ENCODE results near the gene RCAN1.
A peak's percentile ranks its signal among the peaks of the same experiment; 100 is the strongest.

RCAN1 gene

DNA sequence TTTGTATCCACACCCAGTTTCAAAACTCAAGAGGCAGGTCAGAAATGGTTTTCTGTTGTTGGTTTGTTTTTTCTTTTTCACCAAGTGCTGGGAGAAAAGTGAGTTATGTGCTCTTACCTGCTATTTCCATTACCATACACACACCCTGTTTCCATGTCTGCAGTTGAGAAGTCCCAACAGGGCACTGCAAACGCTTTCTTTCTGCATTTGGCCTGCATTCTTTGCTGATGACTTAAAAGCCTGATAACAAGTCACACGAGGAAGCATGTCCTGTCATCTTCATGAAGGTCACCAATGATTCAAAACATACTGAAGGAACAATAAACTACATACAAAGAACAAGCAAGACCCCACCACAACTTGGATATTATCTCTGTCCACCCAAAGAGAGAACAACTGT is 78.1 kb downstream of the RCAN1 start:
- no peak for DNase-seq

DNA sequence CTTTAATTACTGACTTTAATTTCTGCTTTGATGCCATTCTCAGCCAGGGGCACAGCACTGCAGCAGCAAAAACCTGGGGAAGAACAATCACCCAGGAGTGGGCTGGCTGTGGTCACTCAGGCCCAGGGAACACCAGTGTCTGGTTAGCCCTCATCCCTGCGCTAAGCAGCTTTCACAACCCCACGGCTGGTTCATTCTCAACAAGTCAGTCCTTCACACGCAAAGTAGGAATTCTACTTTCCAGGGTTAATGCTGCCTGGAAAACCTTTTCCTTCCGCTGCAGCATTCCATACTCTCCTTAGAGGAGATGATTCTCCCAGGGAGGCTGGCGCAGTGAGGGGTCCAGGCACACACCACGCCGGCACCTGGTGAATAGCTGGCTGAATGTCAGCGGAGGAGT is 78.6 kb downstream of the RCAN1 start:
- no peak for DNase-seq

DNA sequence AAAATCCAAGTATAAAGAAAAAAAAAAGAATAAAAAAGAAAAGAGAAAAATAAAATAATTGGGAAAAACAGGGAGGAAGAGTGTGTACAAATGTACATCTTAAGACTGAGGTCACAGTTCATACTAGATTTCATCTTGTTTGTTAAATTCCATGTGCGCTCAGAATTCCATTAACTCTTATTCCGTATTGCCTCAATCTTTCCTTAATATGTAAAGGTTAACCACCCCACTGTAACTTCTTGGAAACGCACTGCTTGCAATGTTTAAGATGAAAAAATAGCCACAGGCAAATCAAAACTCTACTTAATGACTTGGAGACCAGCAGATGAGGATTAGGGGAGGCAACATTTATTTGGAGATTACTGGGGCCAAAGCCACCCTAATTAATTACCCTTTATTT is 79.0 kb downstream of the RCAN1 start:
- no peak for DNase-seq

DNA sequence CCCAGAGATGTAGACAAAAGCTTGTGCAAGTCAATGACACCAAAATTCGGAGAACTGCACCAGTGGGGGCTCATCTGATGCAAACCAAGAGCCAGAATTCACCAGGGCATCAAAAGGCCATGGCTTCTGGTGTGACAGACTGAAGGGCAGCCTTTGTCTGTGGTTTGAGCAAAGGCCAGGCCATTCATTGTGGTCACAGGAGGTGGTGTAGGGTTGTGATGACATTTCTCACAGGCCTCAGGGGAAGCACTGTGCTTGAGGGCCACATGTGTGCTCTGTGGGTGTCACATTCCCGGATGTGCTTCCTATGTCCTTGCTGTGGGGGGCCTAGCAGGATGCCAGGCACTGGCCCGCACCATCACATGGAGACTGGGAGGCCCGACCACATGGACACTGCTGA is 80.4 kb downstream of the RCAN1 start:
- DNase-seq: no peak

DNA sequence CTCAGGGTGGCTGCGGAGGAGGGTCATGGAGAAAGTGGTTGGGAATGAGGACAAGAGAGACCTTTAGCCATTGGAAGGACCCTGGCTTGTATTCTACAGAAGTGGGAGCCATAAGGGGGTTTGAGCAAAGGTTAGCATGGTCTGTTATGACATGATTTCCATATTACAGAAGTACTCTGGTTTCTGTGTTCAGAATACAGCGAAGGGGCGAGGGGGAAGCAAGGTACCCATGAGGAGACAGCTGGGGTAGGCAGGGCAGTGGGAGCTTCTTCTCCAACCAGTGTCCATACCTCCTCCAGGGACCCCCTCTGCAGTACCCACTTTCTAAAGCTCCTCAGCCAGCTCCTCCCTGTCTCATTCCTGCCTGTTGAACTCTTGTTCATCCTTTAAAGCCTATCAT is 81.0 kb downstream of the RCAN1 start:
- no peak for DNase-seq

- no peak for DNase-seq
These were observed 83.5 kb downstream of the RCAN1 start for GRCh38 chr21:34531399-34531798.

DNA sequence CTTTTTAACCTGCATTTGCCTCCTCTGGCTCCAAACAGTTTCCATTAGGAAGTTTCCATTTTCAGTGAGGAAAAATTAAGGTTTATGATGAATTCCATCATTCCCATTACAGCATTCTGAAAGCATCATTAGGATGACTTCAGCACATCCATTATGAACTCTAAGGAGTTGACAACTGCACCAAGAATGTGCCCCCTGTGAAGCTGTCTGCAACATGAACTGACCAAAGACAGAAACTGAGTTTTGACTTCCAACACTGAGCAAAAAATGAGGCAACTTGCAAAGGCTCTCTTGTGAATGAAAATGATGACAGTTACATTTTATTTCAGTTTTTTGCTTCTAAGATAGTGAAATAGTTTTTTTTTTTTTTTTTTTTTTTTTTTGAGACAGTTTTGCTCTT is 84.7 kb downstream of the RCAN1 start:
- DNase-seq: no peak

GRCh38 chr21:34528131-34528561 is 86.8 kb downstream of the RCAN1 start:
- DNase-seq: no peak

GRCh38 chr21:34526618-34527290 is 88.2 kb downstream of the RCAN1 start:
- no peak for DNase-seq

GRCh38 chr21:34526241-34526617 is 88.7 kb downstream of the RCAN1 start:
- DNase-seq: no peak

GRCh38 chr21:34524646-34525601 is 90.0 kb downstream of the RCAN1 start:
- DNase-seq: no peak

GRCh38 chr21:34523019-34523555 is 91.8 kb downstream of the RCAN1 start:
- no peak for DNase-seq

- no peak for DNase-seq
These were observed 92.6 kb downstream of the RCAN1 start for GRCh38 chr21:34522284-34522683.

DNA sequence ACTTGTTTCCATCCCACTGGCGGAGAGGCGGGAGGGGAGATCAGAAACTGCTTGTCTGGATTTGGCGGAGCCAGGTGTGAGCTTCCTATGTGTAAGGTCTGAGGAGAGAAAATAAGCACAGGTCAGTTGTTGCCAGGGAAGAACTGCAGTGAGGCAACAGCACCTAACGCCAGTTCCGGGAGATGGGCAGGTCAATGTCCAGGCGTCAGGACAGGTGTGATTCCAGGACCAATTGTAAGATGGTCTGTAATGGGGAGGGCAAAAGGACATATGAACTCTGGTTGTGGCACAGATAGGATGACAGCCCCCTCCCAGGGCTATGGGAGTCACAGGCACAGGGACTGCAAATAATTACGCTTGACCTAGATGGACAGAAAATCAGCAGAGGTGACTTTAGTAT is 93.4 kb downstream of the RCAN1 start:
- no peak for DNase-seq

- DNase-seq: no peak
These were observed 94.0 kb downstream of the RCAN1 start for GRCh38 chr21:34520764-34521508.

DNA sequence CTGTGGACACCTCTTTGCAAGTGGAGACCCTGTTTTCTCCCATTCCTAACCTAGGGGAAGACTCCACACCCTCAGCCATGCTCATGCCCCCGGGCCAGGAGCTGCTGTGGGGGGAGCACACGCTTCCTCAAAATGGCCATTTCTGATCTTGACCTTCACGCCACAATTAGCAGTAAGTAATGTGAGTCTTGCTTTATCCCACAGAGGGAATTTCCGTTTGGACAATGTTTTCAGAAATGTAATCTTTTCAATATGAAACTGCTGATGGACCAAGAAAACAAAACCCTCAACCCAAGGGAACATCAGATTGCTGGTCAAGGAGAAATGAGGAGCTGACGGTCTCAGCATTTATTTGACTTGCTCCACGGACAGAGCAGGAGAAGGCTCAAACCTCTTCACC is 94.6 kb downstream of the RCAN1 start:
- DNase-seq: no peak

DNA sequence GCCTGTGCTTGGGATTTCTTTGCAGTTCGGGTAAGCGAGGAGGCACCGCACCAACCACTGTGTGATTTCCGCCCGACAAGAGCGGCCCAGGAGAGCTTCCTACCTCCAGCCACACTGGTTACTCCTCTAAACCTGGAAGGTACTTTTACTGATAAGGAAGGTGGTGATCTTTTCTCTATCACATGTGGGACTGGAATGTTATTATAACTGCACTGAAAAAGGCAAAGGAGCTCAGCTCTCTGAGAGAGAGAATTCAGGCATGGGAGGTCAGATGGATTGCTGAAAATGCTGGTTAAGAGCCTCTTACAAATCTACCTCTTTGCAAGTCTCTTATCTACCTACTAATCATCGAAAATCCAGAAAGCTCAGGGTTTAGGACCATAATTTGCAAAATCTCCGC is 95.2 kb downstream of the RCAN1 start:
- no peak for DNase-seq

GRCh38 chr21:34519016-34519415 is 95.9 kb downstream of the RCAN1 start:
- DNase-seq: no peak

GRCh38 chr21:34518301-34518700 is 96.6 kb downstream of the RCAN1 start:
- no peak for DNase-seq

- DNase-seq: peak; percentile 2
These were observed 97.2 kb downstream of the RCAN1 start for GRCh38 chr21:34517491-34518245.

GRCh38 chr21:34517039-34517438 is 97.9 kb downstream of the RCAN1 start:
- DNase-seq: no peak

- no peak for DNase-seq
These were observed 100.3 kb downstream of the RCAN1 start for GRCh38 chr21:34514576-34515115.
